Tibial nerve (tissue), 4 donors: Measurements from ENCODE around the gene PARN.

Experiments
- CTCF ChIP-seq, 5 experiments: fragments of 200-600 bp in 3 of 5; fragments of 450-650 bp in 2 of 5; sonication (generic) in 3 of 5; IDR thresholded peaks; one replicate each; pipeline ENCODE4 v1.5.1; 2016 to 2019; ENCODE audit warnings: antibody characterized with exemption in 5 of 5, mild to moderate bottlenecking in 3 of 5, moderate library complexity in 2 of 5
- EP300 ChIP-seq, 2 donors: sonication (generic); formaldehyde crosslinking; IDR thresholded peaks; one replicate each; pipeline ENCODE4 v1.6.1; 2017; ENCODE audit warnings: antibody characterized with exemption in 2 of 2, mild to moderate bottlenecking in 1 of 2
- POLR2A ChIP-seq, 2 donors: fragments of 450-650 bp; IDR thresholded peaks; one replicate each; pipeline ENCODE4 v1.6.1; 2017; ENCODE audit warnings: antibody characterized with exemption in 2 of 2, mild to moderate bottlenecking in 2 of 2, moderate library complexity in 2 of 2

- no peak for TF ChIP-seq CTCF (IDR thresholded peaks at IDR 0.05)
- no peak for TF ChIP-seq EP300 (IDR thresholded peaks at IDR 0.05)
- TF ChIP-seq POLR2A (IDR thresholded peaks at IDR 0.05): no peak
Measured at GRCh38 chr16:14483819-14484385, 146.2 kb downstream of the PARN start.
